NCI-H128 (cell line): ENCODE measurements around the gene ARRDC5.
"Not testable (repeated sequence)": the region's sequence is repeated elsewhere in the genome, so short reads cannot be mapped to it uniquely, and the experiment has no call there.

Experiments used
- DNase-seq: peaks from one replicate; lab custom pipeline; 2025; ENCODE audit not compliant: unreplicated experiment; lab: John Stamatoyannopoulos, UW

The ARRDC5 gene

DNA sequence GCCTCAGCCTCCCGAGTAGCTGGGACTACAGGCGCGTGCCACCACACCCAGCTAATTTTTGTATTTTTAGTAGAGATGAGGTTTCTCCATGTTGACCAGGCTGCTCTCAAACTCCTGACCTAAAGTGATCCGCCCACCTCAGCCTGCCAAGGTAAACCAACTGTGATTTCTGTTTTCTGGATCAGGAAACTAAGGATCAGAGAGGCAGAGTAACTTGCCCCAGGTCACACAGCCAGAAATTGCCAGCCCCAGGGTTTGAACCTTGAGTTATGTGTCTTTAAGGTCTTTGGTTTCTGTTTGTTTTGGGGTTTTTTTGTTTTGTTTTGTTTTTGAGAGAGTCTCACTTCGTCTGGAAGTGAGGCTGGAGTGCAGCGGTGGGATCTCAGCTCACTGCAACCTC, 31.0 kb downstream of the ARRDC5 start:
- no peak for DNase-seq

DNA sequence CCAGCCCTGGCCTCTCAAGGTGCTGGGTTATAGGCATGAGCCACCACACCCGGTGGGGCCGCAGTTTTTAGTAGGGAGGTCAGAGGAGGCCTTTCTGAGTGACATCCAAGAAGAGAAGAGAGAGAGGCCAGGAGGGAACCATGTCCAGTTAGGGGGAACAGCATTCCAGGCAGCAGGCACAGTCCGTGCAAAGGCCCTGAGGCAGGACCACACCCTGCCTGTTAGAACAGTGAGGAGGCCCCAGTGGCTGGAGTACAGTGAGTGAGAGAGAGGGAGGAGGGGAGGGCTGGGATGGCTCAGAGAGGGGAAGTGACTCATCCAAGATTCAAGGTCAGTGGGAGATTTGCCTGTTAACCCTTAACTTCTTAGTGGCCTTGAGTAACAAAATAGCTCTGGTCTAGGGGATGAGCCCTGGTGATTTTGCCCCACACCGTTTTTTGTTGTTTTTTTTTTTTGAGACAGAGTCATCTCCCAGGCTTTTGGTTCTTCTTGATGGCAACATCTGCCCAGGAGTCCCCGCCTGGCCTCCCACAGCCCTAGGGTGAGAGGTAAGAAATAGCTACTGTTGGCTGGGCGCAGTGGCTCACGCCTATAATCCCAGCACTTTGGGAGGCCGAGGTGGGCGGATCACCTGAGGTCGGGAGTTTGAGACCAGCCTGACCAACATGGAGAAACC, 32.5 kb downstream of the ARRDC5 start:
- no peak for DNase-seq

DNA sequence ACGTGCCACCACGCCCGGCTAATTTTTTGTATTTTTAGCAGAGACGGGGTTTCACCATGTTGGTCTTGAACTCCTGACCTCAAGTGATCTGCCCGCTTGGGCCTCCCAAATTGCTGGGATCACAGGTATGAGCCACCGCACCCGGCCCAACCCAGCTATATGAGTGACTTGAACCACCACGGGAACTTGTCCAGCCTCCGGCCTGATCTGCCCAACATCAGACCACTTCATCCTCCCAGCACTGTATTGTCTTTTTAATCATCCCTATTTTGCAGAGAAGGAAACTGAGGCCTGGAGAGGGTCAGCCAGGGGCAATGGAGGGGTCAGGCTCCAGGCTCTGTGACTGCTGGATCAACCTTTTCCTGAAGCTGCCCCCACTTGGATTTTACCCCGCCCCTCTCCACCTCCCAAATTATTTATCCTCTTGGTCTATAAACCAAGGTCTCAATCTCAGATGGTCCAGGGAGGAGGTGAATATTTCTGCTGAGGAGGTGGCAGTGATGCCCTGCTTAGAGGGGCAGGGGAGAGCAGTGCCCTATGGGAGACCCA, 34.3 kb downstream of the ARRDC5 start:
- no peak for DNase-seq

DNA sequence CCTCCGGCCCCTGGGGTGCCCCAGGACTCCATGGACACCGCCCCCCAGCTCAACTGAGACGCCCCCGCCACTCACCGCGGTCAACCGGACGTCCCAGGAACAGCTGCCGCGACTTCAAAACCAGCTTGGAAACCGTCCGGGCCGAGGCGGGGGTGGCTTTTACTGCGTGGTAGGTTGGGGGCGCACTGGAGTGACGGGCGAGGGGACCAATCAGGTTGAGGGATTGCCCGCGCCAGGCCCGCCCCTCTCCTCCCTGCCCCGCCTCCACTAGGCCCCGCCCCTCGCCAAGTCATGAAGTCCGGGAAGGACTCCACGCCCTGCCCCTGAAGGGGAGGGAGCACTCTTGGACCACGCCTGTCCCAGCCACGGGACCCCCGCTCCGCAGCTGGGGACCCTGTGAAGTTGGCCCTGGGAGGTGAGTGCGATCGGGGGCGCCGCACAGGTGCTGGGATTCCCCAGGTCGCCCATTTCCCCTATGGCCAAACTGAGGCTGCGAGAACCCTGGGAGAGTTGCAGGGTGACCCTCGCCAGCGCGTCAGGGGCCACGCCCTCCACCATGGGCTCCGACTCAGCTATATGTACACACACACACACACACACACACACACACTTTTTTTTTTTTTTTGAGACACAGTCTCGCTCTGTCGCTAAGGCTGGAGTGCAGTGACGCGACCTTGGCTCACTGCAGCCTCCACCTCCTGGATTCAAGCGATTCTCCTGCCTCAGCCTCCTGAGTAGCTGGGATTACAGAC, 35.0 kb downstream of the ARRDC5 start, which contains the start of gene PLIN3:
Gene PLIN3 (minus strand): TSS at position 134 of the 752 bp plus-strand sequence. CDS start 6,273 bp downstream, outside the sequence.
- DNase-seq: no peak

DNA sequence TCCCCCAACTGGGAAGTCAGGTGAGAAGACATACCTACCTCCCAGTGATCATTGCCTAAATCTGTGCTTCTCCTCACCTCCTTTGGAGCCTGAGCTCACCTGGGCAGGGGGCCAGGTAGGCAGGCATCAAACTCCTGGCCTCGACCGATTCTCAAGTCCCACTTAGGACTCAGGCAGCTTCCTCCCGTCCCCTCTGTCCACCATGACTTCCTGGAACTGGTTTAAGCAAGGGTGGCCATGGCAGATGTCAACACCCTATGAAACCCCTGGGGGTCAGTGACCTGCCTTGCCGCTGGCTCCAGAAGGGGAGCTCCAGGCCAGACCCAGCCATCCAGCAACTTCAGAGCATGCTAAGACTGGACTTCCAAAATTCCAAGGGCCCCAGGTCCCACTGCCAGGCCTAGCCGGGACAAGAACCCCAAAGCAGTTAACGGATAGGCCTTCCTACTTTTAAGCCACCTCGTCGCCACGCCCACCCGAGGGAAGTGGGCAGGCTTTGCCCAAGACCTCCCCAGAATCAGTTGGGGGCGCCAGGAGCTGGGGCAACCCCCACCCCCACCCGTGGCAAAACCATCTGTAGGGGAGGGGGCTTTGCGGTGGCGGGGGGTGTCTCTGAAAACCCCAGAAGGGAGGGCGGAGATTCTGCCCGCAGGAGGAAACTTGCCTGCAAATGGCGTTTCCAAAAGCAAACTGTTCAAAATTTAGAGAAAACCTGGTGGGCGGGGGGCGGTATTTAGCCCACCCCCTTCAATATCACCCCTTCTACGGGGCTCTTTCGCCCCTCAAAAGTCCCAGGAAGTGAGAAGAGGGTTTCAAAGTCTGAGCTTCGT, 35.9 kb downstream of the ARRDC5 start:
- DNase-seq: no peak

DNA sequence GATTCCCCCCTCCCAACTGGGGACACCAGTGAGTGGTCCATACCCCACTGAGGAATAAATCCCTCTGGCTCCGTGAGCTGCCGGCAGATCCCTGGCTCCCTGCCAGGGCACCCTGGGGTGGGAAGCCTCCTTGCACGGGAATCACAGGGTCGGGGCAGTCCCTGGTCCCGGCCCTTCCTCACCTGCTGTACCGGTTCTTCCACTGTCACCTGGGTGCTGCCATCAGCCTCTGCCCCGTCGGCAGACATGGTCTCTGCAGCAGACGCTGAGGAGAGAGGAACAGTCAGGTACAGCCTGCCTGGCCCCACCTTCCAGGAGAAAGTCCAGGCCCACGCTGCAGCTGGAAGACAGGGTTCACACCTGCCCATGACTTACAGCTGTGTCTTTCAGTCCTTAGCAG, 41.5 kb downstream of the ARRDC5 start:
- no peak for DNase-seq

DNA sequence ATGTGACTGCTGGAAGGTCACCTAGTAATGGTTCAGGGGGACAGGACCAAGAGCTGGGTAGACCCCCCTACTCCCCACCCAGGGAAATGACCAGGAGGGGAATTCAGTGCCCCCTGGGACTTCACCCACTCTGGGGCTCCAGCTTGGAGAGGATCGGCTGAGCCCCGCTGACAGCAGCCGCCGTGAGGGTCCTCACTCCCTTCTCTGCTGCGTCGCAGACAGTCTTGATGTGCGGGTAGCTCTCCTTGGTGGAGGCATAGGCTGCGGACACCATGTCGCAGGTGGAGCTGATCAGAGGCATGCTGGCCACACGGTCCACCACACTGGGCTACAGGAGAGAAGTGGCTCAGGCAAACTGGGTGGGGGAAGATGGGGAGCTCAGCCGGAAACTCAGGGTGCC, 43.0 kb downstream of the ARRDC5 start:
- no peak for DNase-seq

DNA sequence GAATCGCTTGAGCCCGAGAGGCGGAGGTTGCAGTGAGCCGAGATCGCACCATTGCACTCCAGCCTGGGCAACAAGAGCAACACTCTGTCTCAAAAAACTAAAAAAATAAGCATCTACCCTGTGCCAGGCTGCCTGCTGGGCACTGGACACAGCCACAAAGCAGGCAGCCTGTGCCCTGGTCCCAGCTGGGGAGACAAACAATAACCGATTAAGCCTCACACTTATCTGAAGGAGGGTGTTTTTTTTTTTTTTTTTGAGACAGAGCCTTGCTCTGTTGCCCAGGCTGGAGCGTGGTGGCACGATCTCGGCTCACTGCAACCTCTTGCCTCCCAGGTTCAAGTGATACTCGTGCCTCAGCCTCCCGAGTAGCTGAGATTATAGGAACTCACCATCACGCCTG, 46.2 kb downstream of the ARRDC5 start:
- not testable (repeated sequence) for DNase-seq

DNA sequence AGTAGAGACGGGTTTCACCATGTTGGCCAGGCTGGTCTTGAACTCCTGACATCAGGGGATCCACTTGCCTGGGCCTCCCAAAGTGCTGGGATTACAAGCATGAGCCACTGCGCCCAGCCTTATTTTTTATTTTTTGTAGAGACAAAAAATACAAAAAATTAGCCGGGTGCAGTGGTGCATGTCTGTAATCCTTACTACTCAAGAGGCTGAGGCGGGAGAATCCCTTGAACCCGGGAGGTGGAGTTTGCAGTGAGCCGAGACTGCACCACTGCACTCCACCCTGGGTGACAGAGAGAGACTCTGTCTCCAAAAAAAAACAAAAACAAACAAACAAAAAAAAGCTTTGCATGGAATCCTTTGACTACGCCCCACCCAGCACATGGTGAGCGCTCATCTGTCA, 49.2 kb downstream of the ARRDC5 start:
- DNase-seq: not testable (repeated sequence)

DNA sequence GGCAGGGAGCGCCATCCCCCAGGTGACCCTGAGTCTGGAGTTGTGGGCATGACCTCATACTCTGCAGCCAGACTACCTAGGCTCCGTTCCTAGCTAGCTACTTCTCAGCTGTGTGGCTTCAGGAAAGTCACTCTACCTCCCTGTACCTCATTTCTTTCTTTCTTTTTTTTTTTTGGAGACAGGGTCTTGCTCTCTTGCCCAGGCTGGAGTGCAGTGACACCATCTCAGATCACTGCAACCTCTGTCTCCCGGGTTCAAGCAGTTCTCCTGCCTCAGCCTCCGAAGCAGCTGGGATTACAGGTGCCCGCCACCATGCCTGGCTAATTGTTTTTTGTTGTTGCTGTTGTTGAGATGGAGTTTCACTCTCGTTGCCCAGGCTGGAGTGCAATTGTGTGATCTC, 50.2 kb downstream of the ARRDC5 start:
- DNase-seq: no peak

DNA sequence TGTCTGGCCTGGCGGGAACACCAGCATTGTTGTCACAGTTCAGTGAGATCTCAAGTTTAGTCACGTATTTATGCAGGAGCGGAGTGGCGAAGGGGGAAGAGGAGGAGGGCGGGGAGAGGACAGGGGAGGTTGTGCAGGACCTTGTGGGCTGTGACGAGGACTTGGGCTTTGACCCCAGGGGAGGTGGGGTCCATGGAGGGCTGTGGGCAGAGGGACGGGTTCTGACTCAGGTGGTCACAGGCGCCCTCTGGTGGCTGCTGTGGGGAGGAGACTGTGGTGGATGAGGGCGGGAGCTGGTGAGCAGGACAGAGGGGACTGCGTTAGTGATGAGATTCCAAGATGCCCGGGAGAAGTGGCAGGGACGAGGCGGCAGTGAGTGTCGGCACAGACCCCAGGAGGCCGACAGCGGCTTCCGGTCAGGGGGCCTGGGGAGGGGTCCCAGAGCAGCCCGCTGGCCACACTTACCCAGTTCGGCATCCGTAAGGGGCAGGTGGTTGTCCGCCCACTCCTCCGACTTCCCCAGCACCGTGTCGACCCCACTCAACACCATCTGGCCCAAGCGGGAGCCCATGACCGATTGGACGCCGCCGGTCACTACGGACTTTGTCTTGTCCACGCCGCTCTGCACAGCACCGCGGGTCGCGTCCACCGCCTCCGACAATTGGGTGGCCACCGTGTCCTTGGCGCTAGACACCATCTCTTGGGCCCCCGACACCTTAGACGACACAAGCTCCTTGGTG, 51.0 kb downstream of the ARRDC5 start:
- no peak for DNase-seq

DNA sequence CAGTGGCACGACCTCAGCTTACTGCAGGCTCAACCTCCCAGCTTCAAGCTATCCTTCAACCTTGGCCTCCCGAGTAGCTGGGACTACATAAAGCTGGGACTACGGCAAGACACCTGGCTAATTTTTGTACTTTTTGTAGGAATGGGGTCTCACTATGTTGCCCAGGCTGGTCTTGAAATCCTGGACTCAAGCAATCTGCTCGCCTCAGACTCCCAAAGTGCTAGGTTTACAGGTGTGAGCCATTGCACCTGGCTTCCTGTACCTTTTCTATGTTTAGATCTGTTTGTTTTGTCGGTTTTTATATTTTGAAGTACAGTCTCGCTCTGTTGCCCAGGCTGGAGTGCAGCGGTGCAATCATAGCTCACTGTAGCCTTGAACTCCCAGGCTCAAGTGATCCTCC, 53.7 kb downstream of the ARRDC5 start:
- no peak for DNase-seq

DNA sequence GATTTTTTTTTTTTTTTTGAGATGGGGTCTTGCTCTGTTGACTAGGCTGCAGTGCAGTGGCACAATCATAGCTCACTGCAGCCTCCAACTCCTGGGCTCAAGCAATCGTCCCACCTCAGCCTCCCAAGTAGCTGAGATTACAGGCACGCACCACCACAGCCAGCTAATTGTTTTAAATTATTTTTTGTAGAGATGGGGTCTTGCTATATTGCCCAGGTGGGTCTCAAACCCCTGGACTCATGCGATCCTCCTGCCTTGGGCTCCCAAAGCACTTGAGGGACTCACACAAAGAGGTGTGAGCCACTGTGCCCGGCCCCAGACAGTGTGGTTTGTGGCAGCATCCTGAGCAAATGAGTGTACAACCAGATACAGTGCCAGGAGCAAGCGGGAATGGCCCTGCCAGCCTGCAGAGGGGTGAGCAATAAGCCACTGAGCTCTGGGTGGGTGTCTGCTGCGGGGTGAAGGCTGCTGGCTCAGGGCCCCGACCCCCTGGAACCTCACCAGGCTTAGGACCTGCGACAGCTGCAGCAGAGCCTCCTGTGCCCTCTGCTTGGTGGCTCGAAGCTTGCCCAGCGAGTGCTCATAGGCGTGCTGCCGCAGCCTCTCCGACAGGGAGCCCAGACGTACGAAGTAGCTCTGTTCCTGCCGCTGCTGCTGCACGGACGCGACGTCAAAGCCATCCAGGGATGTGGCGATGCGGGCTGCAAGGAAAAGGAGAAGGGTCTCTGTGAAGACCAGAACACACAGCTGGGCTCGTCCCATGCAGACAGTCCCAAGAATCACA, 55.3 kb downstream of the ARRDC5 start:
- DNase-seq: no peak

DNA sequence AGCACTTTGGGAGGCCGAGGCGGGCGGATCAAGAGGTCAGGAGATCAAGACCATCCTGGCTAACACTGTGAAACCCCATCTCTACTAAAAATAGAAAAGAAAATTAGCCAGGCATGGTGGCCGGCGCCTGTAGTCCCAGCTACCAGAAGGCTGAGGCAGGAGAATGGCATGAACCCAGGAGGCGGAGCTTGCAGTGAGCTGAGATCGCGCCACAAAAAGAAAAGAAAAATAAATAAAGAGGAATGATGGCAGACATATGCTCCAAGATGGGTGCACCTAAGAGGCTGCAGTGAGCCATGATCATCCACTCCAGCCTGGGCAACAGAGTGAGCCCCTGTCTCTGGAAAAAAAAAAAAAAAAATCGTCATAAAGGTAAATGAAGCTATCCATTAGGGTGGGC, 56.7 kb downstream of the ARRDC5 start:
- not testable (repeated sequence) for DNase-seq

DNA sequence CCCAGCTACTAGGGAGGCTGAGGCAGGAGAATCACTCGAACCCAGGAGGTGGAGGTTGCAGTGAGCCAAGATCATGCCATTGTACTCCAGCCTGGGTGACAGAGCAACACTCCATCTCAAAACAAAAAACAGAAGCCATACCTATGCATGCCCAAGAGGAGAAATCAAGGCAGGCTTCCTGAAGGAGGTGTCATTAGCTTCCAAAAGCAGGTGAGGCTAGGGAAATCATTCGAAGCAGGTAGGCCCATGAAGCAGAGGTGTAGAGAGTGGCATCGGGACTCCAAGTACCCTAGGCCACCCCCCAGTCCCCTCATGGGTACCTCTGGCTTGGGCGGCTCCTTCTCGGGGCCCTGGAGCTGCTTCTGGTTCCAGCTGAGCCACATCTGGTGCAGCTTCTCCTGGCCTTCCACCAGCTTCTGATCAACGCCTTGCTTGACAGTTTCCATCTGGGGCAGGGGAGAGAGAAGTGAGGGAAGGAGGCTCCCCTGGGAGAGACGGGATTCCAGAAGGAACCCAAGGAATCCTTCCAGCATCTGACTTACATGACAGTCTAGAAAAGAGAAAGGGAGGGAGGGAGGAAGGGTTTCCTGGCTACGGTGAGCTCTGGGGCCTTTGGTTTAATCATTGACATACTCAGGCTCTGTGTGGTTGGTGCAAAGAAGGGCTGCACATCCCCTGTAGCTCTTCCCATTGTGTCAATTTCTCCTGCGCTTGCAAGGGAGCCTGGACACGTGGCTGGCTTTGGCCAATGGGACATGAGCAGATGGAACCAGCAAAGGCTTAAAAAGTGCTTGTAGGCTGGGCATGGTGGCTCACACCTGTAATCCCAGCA, 58.1 kb downstream of the ARRDC5 start:
- DNase-seq: no peak

DNA sequence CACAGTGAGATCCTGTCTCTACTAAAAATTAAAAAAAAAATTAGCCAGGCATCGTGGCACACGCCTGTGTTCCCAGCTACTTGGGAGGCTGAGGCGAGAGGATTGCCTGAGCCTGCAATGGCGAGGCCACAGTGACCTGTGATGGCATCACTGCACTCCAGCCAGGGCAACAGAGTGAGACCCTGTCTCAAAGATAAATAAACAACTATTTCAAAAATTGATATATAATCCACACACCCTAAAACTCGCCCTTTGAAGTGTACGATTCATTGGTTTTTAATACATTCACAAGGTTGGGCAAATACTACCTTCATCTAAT, 59.1 kb downstream of the ARRDC5 start:
- no peak for DNase-seq
